Measurements from ENCODE around the gene VIPR1.
A peak's percentile ranks its signal among the peaks of the same experiment; 100 is the strongest.

The VIPR1 gene

GRCh38 chr3:42581400-42581708, 78.9 kb downstream of the VIPR1 start:
- TF ChIP-seq CTCF (IDR thresholded peaks at IDR 0.05; ENCODE audit: insufficient read depth, low read depth, low read length, missing control alignments) = no peak
- H3K4me3 ChIP-seq (ENCODE audit: low read depth, low read length) = peak overlapping the region; percentile 82
- no peak for DNase-seq (ENCODE audit: low read depth)

- TF ChIP-seq CTCF (IDR thresholded peaks at IDR 0.05; ENCODE audit: insufficient read depth, low read depth, low read length, missing control alignments) = peak; percentile 35
- peak; percentile 97 for DNase-seq (ENCODE audit: low read depth)
- peak within 1 kb of the TSS; percentile 82 for H3K4me3 ChIP-seq (ENCODE audit: low read depth, low read length)
Observed at GRCh38 chr3:42581709-42582473, 79.4 kb downstream of the VIPR1 start, which contains the start of gene SEC22C. Gene SEC22C (minus strand): TSS chr3:42581967. CDS start chr3:42569046, 12,921 bp downstream.

GRCh38 chr3:42582474-42583070, 80.1 kb downstream of the VIPR1 start:
- TF ChIP-seq CTCF (IDR thresholded peaks at IDR 0.05; ENCODE audit: insufficient read depth, low read depth, low read length, missing control alignments) = no peak
- peak overlapping the region; percentile 82 for H3K4me3 ChIP-seq (ENCODE audit: low read depth, low read length)
- DNase-seq (ENCODE audit: low read depth) = no peak
